ENCODE measurements around the gene RPLP1.

DNA sequence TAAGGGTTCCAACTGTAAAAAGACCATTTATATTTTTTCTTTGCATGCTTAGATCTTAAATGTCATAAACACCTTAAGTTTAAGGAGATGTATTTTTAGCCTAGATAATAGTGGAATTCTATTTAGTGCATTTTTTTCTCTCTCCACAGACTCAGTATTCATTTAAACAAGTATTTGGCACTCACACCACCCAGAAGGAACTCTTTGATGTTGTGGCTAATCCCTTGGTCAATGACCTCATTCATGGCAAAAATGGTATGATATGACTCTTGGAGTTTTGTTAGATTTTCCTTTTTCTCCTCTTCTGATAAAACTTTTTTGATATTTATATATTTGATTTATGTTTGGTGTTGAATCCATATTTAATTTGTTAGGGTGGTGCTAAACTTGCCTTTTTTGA is 31.1 kb upstream of the RPLP1 start:
- TF ChIP-seq, protein P1, sequence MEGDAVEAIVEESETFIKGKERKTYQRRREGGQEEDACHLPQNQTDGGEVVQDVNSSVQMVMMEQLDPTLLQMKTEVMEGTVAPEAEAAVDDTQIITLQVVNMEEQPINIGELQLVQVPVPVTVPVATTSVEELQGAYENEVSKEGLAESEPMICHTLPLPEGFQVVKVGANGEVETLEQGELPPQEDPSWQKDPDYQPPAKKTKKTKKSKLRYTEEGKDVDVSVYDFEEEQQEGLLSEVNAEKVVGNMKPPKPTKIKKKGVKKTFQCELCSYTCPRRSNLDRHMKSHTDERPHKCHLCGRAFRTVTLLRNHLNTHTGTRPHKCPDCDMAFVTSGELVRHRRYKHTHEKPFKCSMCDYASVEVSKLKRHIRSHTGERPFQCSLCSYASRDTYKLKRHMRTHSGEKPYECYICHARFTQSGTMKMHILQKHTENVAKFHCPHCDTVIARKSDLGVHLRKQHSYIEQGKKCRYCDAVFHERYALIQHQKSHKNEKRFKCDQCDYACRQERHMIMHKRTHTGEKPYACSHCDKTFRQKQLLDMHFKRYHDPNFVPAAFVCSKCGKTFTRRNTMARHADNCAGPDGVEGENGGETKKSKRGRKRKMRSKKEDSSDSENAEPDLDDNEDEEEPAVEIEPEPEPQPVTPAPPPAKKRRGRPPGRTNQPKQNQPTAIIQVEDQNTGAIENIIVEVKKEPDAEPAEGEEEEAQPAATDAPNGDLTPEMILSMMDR (IDR thresholded peaks at IDR 0.05; ENCODE audit: low read length): no peak
- no peak for TF ChIP-seq EZH2 (optimal IDR thresholded peaks at IDR 0.05; ENCODE audit: low read depth, low read length)
